Keratinocyte (primary cell): ENCODE measurements around the gene CEP95. TPM values are rescaled to one million over a fixed set of nuclear protein-coding genes. Genes with fewer than 3 reads are reported as not detected.
"Not testable (repeated sequence)": the region's sequence is repeated elsewhere in the genome, so short reads cannot be mapped to it uniquely, and the experiment has no call there.

Experiments used
- DNase-seq: peaks from one replicate; pipeline ENCODE4 v3.0.0-alpha.2; 2011; ENCODE audit warnings: low read depth, missing footprints, low spot score
- FAIRE-seq: peaks from 2 replicates; lab custom pipeline; 2011; peaks lifted over from hg19 to GRCh38; lab: Jason Lieb, UNC
- H2AFZ ChIP-seq: 2 replicates; pipeline ENCODE4 v1.6.0; 2012; ENCODE audit warnings: low read length, control low read depth, inconsistent platforms; ENCODE audit not compliant: control insufficient read depth
- H3K27ac ChIP-seq: 2 replicates; pipeline ENCODE4 v1.5.1; 2011; ENCODE audit warnings: low read length; ENCODE audit not compliant: control insufficient read depth, insufficient read depth
- H3K27me3 ChIP-seq: 3 replicates; pipeline ENCODE4 v1.6.0; 2011; ENCODE audit warnings: low read length; ENCODE audit not compliant: control insufficient read depth, insufficient read depth; ENCODE audit errors: extremely low read depth
- H3K36me3 ChIP-seq, 2 experiments: 2 replicates in 1 of 2; 3 replicates in 1 of 2; pipeline ENCODE4 v1.5.1; 2011; ENCODE audit warnings: low read length in 2 of 2, mild to moderate bottlenecking in 1 of 2; ENCODE audit not compliant: control insufficient read depth in 2 of 2, insufficient read depth in 2 of 2; ENCODE audit errors: extremely low read depth in 1 of 2
- H3K4me1 ChIP-seq: 3 replicates; pipeline ENCODE4 v1.5.1; 2011; ENCODE audit warnings: low read length; ENCODE audit not compliant: control insufficient read depth, insufficient read depth; ENCODE audit errors: extremely low read depth
- H3K4me2 ChIP-seq: 3 replicates; pipeline ENCODE4 v1.6.0; 2011; ENCODE audit warnings: low read depth, low read length; ENCODE audit not compliant: control insufficient read depth, insufficient read depth; ENCODE audit errors: extremely low read depth
- H3K4me3 ChIP-seq, 3 experiments: fragments of 200-600 bp in 1 of 3; sonication (generic) in 1 of 3; 2 replicates in 2 of 3; 3 replicates in 1 of 3; pipeline ENCODE4 v1.5.1; 2011 to 2016; ENCODE audit warnings: low read length in 3 of 3, mild to moderate bottlenecking in 3 of 3, control low read depth in 2 of 3, inconsistent platforms in 1 of 3, low read depth in 1 of 3, mixed read lengths in 1 of 3, mixed run types in 1 of 3, moderate library complexity in 1 of 3; ENCODE audit not compliant: control insufficient read depth in 2 of 3, insufficient read depth in 2 of 3; ENCODE audit errors: extremely low read depth in 1 of 3
- H3K79me2 ChIP-seq: 2 replicates; pipeline ENCODE4 v1.6.0; 2012; ENCODE audit warnings: low read length; ENCODE audit not compliant: control insufficient read depth, insufficient read depth
- H3K9ac ChIP-seq: 3 replicates; pipeline ENCODE4 v1.6.0; 2011; ENCODE audit warnings: low read length; ENCODE audit not compliant: control insufficient read depth, insufficient read depth; ENCODE audit errors: extremely low read depth
- H3K9me1 ChIP-seq: 3 replicates; pipeline ENCODE4 v1.6.0; 2011; ENCODE audit warnings: low read length; ENCODE audit not compliant: control insufficient read depth, insufficient read depth; ENCODE audit errors: extremely low read depth
- H3K9me3 ChIP-seq: 2 replicates; pipeline ENCODE4 v1.5.1; 2012; ENCODE audit warnings: low read depth, low read length; ENCODE audit not compliant: control insufficient read depth
- H4K20me1 ChIP-seq: 3 replicates; pipeline ENCODE4 v1.6.0; 2011; ENCODE audit warnings: low read length; ENCODE audit not compliant: control insufficient read depth, insufficient read depth; ENCODE audit errors: extremely low read depth
- EZH2 ChIP-seq: IDR thresholded peaks from one replicate; pipeline ENCODE4 v1.6.1; 2012; ENCODE audit warnings: inconsistent platforms, mild to moderate bottlenecking, low read length, moderate library complexity
- dilution Hi-C: fragments of 300-500 bp; cut with MboI; formaldehyde crosslinking; loops from one replicate; pipeline ENCODE4 v1.7.0; 2020; ENCODE audit warnings: low sequenced_read_pairs; ENCODE audit not compliant: extremely low pct_ligation_motif_present
- polyA plus RNA-seq, 5 experiments: library from polyadenylated mRNA; depleted of rRNA in 3 of 5; stranded (reverse) in 3 of 5; stranded (forward) in 1 of 5; unstranded in 1 of 5; fragments of >200 nt; gene quantifications; 1 replicate in 1 of 5; 2 replicates in 3 of 5; 3 replicates in 1 of 5; pipeline versions ENCODE4 v1.2.1 to v1.2.3, GENCODE V29; 2011 to 2012; ENCODE audit warnings: missing spikeins in 2 of 5, low read depth in 1 of 5, low replicate concordance in 1 of 5
- TF ChIP-seq, protein P1 (sequence below), 3 experiments: IDR thresholded peaks in 1 of 3; conservative IDR thresholded peaks in 1 of 3; optimal IDR thresholded peaks in 1 of 3; 2 replicates in 2 of 3; 3 replicates in 1 of 3; pipeline versions ENCODE3 to v1.5.1; 2011; ENCODE audit warnings: low read length in 3 of 3, mild to moderate bottlenecking in 3 of 3, moderate library complexity in 2 of 3, control low read depth in 1 of 3, inconsistent platforms in 1 of 3; ENCODE audit not compliant: insufficient read depth in 2 of 3; ENCODE audit errors: extremely low read depth in 1 of 3

CEP95 gene
- polyA plus RNA-seq, 1 donor (not counting 4 experiments of a cell fraction or from before 2014, with no cell fraction given) = 31.6 TPM

DNA sequence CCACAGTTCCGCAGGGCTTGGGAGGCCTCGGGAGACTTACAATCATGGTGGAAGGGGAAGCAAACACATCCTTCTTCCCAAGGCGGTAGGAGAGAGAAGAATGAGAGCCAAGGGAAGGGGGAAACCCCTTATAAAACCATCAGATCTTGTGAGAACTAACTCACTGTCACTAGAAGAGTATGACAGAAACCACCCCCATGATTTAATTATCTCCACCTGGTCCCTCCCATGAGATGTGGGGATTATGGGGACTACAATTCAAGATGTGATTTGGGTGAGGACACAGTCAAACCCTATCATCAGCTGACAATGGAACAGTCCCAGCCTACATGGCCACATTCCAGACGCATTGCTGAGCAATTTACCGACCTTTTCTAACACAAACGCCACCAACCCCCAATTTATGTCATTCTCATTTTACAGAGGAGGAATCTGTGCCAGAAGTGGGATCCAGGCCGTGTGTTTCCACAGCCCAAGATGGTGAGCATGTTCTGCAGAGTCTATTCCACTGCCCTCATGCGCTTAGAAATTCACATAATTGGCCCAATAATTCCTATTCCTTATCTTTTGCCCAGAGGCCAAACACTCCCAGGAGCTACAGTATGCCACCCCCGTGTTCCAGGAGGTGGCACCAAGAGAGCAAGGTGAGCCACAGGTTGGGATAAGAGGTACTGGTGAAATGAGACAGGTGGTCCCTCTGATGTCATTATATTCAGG lies 40.6 kb upstream of the CEP95 start:
- no peak overlapping the region for H2AFZ ChIP-seq
- no peaks in the 10 kb centered on the region for H3K9me3 ChIP-seq
- no peak for DNase-seq
- H3K79me2 ChIP-seq = no peaks in the 10 kb centered on the region
- H3K9ac ChIP-seq = no peak overlapping the region
- H3K27me3 ChIP-seq = peaks cover 6% of the 10 kb centered on the region
- H4K20me1 ChIP-seq = no peaks in the 10 kb centered on the region
- TF ChIP-seq EZH2 = no peak
- no peaks in the 10 kb centered on the region for H3K9me1 ChIP-seq
- no peak for FAIRE-seq
- dilution Hi-C loops = no loop called here
- H3K36me3 ChIP-seq = no peaks in the 10 kb centered on the region
- H3K4me3 ChIP-seq = no peak overlapping the region
- H3K4me1 ChIP-seq = no peaks in the 10 kb centered on the region
- H3K27ac ChIP-seq = no peak overlapping the region
- H3K4me2 ChIP-seq = no peak overlapping the region

DNA sequence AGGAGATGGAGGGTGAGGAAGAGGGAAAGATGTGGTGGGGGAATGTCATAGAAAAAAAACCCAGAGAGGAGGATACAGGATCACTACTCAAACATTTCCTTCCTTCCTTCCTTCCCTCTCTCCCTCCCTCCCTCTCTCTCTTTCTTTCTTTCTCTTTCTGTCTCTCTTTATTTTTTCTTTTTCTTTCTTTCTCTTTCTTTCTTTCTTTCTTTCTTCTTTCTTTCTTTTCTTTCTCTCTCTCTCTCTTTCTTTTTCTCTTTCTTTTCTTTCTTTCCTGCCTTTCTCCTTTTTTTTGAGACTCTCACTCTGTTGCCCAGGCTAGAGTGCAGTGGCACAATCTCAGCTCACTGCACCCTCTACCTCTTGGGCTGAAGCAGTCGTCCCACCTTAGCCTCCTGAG lies 39.9 kb upstream of the CEP95 start:
- DNase-seq, FAIRE-seq, H3K79me2 ChIP-seq, H3K9me1 ChIP-seq, dilution Hi-C loops, H3K4me2 ChIP-seq, H4K20me1 ChIP-seq, H3K36me3 ChIP-seq, H3K4me1 ChIP-seq, H3K27me3 ChIP-seq, H3K9ac ChIP-seq, H3K4me3 ChIP-seq, H3K9me3 ChIP-seq, H3K27ac ChIP-seq, H2AFZ ChIP-seq: not testable (repeated sequence)

DNA sequence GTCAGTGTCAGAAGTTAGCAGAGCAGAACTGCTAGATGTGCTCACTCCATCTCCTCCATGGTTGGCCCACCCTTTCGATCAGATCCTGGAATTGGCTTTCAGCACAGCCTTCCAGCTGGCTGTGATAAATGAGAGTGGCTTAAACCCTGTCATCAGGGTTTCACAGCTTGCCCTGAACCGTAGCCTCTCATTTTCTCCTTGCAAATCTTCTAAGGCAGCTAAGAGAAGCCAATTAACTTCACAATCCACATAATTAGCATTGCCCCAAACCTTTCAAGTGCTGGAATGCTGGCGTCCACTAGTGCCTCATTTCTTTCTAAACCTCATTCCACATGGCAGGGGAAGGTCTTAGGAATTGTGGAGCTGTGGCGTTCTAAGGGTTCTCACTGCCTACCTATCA lies 36.2 kb upstream of the CEP95 start:
- H3K36me3 ChIP-seq = no peaks in the 10 kb centered on the region
- H3K9me1 ChIP-seq = no peaks in the 10 kb centered on the region
- H3K9me3 ChIP-seq = no peaks in the 10 kb centered on the region
- H3K4me2 ChIP-seq = no peak overlapping the region
- no peaks in the 10 kb centered on the region for H3K79me2 ChIP-seq
- FAIRE-seq (no peak), DNase-seq (no peak)
- H3K27me3 ChIP-seq = peaks cover 6% of the 10 kb centered on the region
- no peak for TF ChIP-seq EZH2
- TF ChIP-seq, protein P1, sequence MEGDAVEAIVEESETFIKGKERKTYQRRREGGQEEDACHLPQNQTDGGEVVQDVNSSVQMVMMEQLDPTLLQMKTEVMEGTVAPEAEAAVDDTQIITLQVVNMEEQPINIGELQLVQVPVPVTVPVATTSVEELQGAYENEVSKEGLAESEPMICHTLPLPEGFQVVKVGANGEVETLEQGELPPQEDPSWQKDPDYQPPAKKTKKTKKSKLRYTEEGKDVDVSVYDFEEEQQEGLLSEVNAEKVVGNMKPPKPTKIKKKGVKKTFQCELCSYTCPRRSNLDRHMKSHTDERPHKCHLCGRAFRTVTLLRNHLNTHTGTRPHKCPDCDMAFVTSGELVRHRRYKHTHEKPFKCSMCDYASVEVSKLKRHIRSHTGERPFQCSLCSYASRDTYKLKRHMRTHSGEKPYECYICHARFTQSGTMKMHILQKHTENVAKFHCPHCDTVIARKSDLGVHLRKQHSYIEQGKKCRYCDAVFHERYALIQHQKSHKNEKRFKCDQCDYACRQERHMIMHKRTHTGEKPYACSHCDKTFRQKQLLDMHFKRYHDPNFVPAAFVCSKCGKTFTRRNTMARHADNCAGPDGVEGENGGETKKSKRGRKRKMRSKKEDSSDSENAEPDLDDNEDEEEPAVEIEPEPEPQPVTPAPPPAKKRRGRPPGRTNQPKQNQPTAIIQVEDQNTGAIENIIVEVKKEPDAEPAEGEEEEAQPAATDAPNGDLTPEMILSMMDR (optimal IDR thresholded peaks at IDR 0.05 in 1 of 3, IDR thresholded peaks at IDR 0.05 in 1 of 3, conservative IDR thresholded peaks at IDR 0.05 in 1 of 3; ENCODE audit: extremely low read depth in 1 of 3, insufficient read depth in 2 of 3, low read length in 3 of 3) = no peak
- no peak overlapping the region for H3K27ac ChIP-seq
- no peaks in the 10 kb centered on the region for H4K20me1 ChIP-seq
- dilution Hi-C loops = no loop called here
- no peak overlapping the region for H3K9ac ChIP-seq
- H3K4me3 ChIP-seq = no peak overlapping the region
- no peaks in the 10 kb centered on the region for H3K4me1 ChIP-seq
- H2AFZ ChIP-seq = no peak overlapping the region
